NCI-H2107 (cell line): ENCODE results near the gene INHA.
A peak's percentile ranks its signal among the peaks of the same experiment; 100 is the strongest.

Source experiments
- DNase-seq: peaks from one replicate; lab custom pipeline; 2025; lab: John Stamatoyannopoulos, UW

The INHA gene

GRCh38 chr2:219612577-219613286, 40.6 kb downstream of the INHA start:
- DNase-seq = peak; percentile 38

DNA sequence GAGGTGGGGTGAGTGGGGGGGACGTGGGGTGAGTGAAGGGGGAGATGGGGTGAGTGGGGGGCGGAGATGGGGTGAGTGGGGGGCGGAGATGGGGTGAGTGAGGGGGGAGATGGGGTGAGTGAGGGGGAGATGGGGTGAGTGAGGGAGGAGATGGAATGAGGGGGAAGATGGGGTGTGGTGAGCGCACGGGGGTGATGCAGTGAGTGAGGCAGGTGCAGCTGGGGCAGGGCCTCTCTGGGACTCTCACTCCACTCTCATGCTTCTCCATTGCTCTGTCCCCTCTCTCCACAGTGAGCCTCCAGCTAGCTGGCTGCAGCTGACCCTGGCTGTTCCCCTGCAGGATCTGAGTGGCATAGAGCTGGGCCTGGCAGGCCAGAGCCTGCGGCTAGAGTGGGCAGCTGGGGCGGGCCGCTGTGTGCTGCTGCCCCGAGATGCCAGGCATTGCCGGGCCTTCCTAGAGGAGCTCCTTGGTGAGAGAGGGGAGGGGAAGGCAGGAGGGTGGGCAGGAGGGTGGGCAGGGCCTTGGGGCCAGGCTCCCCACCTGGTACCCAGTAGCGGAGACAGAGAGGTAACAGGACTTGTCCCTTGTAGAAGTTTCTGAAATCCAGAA, 41.5 kb downstream of the INHA start:
- DNase-seq = no peak

GRCh38 chr2:219614076-219614860, 42.2 kb downstream of the INHA start:
- DNase-seq = no peak

DNA sequence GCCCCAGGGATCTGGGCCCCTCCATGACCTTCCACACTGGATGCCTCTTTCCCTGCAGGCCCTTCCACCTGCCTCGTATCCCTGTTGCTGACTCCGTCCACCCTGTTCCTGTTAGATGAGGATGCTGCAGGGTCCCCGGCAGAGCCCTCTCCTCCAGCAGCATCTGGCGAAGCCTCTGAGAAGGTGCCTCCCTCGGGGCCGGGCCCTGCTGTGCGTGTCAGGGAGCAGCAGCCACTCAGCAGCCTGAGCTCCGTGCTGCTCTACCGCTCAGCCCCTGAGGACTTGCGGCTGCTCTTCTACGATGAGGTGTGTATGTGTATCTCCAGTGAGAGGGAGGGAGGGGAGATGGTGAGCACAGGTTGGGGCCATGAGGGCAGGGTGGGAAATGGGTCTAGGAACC, 42.9 kb downstream of the INHA start:
- DNase-seq = no peak

DNA sequence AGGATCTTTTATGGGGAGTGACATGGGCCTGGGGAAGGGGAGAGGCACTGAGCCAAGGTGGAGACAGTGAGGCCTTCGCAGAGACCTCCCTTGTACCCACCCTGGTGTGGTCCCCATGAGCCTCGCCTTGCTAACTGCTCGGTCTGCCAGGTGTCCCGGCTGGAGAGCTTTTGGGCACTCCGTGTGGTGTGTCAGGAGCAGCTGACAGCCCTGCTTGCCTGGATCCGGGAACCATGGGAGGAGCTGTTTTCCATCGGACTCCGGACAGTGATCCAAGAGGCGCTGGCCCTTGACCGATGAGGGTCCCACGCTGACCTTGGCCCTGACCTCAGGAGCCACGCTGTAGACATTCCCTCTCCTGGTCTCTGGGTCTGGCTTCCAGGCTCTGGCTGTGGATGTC, 43.8 kb downstream of the INHA start:
- DNase-seq = no peak

DNA sequence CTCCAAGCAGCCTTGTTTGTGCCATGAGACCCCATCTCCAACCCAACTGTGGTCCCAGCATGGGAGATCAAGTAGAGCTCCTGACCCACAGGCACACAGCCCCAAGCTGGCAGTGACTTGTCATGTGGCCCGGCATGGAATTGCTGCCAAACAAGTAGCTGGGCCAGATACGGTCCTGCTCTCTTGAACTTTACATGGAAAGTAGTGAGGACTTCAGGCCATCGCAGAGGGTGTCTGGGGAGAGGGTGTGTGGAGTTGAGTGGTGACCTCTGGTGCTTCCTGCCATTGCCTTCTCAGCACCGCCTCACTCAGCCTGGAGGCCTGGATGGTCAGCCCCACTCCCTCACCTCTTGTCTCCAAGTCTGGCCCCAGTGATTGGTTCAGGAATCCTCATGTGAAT, 44.4 kb downstream of the INHA start:
- DNase-seq = no peak

- no peak for DNase-seq
Observed at GRCh38 chr2:219618733-219619122, 46.6 kb downstream of the INHA start.

GRCh38 chr2:219619235-219619634, 47.1 kb downstream of the INHA start:
- DNase-seq = no peak

- no peak for DNase-seq
Observed at GRCh38 chr2:219620546-219620945, 48.4 kb downstream of the INHA start.

- no peak for DNase-seq
Observed at GRCh38 chr2:219621935-219622334, 49.8 kb downstream of the INHA start.

- no peak for DNase-seq
Observed at GRCh38 chr2:219622472-219622871, 50.4 kb downstream of the INHA start.

- no peak for DNase-seq
Observed at GRCh38 chr2:219624565-219624964, 52.5 kb downstream of the INHA start.

DNA sequence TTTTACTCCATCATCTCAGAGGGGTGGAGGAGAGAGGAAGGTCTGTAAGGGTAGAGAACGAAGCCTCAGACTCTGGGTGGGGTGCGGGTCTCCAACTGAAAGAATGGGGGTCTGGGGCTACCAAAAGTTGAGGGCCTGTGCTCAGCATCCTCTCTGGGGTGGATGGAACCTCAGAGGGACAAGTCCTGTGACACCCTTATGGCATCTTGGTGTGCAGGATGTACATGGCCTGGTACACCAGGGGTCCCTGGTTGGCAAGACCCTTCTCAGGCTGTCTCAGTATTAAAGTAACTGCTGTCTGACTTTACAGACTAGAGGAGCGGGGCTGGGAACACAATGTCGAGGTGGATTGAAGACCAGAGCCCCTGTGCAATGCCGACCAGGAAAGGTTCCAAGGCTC, 53.1 kb downstream of the INHA start:
- no peak for DNase-seq
